HepG2 (cell line): Measurements from ENCODE around the gene BIVM. TPM values are rescaled to one million over a fixed set of nuclear protein-coding genes. Genes with fewer than 3 reads are reported as not detected.

ENCODE experiments used
- FIP1L1 ChIP-seq: fragments of 200-400 bp; formaldehyde crosslinking; IDR thresholded peaks from 2 replicates; pipeline ENCODE4 v1.6.1; 2018; ENCODE audit warnings: low read depth, mild to moderate bottlenecking, low read length, moderate library complexity, borderline replicate concordance; ENCODE audit not compliant: insufficient read depth
- POGZ ChIP-seq: sonication (generic); formaldehyde crosslinking; IDR thresholded peaks from 2 replicates; pipeline ENCODE4 v1.4.0; 2020; ENCODE audit warnings: mild to moderate bottlenecking, missing genetic modification reagents
- PPARG ChIP-seq: conservative IDR thresholded peaks from 2 replicates; pipeline ENCODE4 v1.6.1; 2016; ENCODE audit warnings: missing biosample characterization, missing genetic modification reagents
- STAG1 ChIP-seq: sonication (generic); formaldehyde crosslinking; IDR thresholded peaks from 2 replicates; pipeline ENCODE4 v1.4.0; 2020; ENCODE audit warnings: missing genetic modification reagents
- ZMYM4 ChIP-seq: sonication (generic); formaldehyde crosslinking; IDR thresholded peaks from 2 replicates; pipeline ENCODE4 v1.8.1; 2023; ENCODE audit warnings: mild to moderate bottlenecking, missing genetic modification reagents
- ZNF232 ChIP-seq: sonication (generic); formaldehyde crosslinking; IDR thresholded peaks from 2 replicates; pipeline ENCODE4 v1.4.0; 2020; ENCODE audit warnings: missing genetic modification reagents, borderline replicate concordance
- ZNF652 ChIP-seq: IDR thresholded peaks from 2 replicates; pipeline ENCODE4 v1.6.1; 2016; ENCODE audit warnings: low read depth, borderline replicate concordance
- polyA plus RNA-seq, 8 experiments: library from polyadenylated mRNA; depleted of rRNA in 3 of 8; stranded (reverse) in 7 of 8; unstranded in 1 of 8; fragments of >200 nt; fragmentation: Illumina TruSeq in 4 of 8; extraction: Trizol in 4 of 8; gene quantifications; 2 replicates each; pipeline versions ENCODE4 v1.2.1 to v1.2.3, GENCODE V29; 2011 to 2016; ENCODE audit warnings: low read depth in 4 of 8, missing spikeins in 1 of 8, mixed read lengths in 1 of 8; ENCODE audit not compliant: insufficient read depth in 1 of 8
- total RNA-seq, 5 experiments: library from RNA; depleted of rRNA; stranded (reverse); fragments of >200 nt; fragmentation: Illumina TruSeq; extraction: Trizol; gene quantifications; 2 replicates each; pipeline ENCODE4 v1.2.3, GENCODE V29; 2016; ENCODE audit warnings: low read depth in 1 of 5
- TF ChIP-seq, protein P1 (sequence below): sonication (generic); formaldehyde crosslinking; IDR thresholded peaks from 2 replicates; pipeline ENCODE4 v1.4.0; 2020; ENCODE audit warnings: mild to moderate bottlenecking, missing genetic modification reagents
- TF ChIP-seq, protein P2 (sequence below): sonication (generic); formaldehyde crosslinking; IDR thresholded peaks from 2 replicates; pipeline ENCODE4 v1.4.0; 2020; ENCODE audit warnings: missing genetic modification reagents
- TF ChIP-seq, protein P3 (sequence below): sonication (generic); formaldehyde crosslinking; IDR thresholded peaks from 2 replicates; pipeline ENCODE4 v1.5.1; 2020; ENCODE audit warnings: missing genetic modification reagents, mild to moderate bottlenecking, borderline replicate concordance

The BIVM gene
- total and polyA plus RNA-seq, 2 of the 13 experiments (the other 11 are each of a cell fraction or from before 2014, with no cell fraction given), result 10.4 to 15.8 TPM

DNA sequence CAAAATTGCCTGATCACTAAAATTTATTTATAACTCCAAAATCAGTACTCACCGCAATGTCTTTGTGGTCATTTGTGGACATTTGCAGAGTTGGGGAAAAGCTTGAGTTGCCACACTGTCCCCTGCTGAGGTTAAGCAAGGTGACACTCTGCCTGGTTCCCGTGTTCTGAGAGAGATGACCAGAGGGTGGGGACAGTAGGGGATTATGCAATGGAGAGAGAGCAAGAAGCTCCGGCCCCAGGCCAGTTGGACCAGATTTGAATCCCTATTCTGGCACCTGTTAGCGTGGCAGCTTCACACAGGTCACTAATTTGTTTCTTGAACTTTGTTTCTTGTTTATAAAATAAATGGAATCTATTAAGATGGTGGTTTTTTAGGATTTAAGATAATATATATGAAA is 64.7 kb downstream of the BIVM start (continued):
- TF ChIP-seq PPARG (no peak), POGZ (CRISPR knock-in tag) (no peak), ZNF232 (CRISPR knock-in tag) (no peak), ZMYM4 (CRISPR knock-in tag) (no peak), FIP1L1 (no peak), STAG1 (CRISPR knock-in tag) (no peak), ZNF652 (CRISPR knock-in tag) (no peak)
- TF ChIP-seq, protein P1, sequence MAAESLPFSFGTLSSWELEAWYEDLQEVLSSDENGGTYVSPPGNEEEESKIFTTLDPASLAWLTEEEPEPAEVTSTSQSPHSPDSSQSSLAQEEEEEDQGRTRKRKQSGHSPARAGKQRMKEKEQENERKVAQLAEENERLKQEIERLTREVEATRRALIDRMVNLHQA (CRISPR knock-in tag), result no peak
- TF ChIP-seq, protein P2, sequence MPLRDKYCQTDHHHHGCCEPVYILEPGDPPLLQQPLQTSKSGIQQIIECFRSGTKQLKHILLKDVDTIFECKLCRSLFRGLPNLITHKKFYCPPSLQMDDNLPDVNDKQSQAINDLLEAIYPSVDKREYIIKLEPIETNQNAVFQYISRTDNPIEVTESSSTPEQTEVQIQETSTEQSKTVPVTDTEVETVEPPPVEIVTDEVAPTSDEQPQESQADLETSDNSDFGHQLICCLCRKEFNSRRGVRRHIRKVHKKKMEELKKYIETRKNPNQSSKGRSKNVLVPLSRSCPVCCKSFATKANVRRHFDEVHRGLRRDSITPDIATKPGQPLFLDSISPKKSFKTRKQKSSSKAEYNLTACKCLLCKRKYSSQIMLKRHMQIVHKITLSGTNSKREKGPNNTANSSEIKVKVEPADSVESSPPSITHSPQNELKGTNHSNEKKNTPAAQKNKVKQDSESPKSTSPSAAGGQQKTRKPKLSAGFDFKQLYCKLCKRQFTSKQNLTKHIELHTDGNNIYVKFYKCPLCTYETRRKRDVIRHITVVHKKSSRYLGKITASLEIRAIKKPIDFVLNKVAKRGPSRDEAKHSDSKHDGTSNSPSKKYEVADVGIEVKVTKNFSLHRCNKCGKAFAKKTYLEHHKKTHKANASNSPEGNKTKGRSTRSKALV (CRISPR knock-in tag), result no peak
- TF ChIP-seq, protein P3, sequence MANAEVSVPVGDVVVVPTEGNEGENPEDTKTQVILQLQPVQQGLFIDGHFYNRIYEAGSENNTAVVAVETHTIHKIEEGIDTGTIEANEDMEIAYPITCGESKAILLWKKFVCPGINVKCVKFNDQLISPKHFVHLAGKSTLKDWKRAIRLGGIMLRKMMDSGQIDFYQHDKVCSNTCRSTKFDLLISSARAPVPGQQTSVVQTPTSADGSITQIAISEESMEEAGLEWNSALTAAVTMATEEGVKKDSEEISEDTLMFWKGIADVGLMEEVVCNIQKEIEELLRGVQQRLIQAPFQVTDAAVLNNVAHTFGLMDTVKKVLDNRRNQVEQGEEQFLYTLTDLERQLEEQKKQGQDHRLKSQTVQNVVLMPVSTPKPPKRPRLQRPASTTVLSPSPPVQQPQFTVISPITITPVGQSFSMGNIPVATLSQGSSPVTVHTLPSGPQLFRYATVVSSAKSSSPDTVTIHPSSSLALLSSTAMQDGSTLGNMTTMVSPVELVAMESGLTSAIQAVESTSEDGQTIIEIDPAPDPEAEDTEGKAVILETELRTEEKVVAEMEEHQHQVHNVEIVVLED, result no peak
